GM12864 (cell line): ENCODE results near the gene B3GAT1.

Experiments used
- DNase-seq: peaks from one replicate; pipeline ENCODE4 v3.0.0-alpha.2; 2011; ENCODE audit warnings: low read depth
- H3K4me3 ChIP-seq: 2 replicates; pipeline ENCODE4 v1.5.1; 2011; ENCODE audit warnings: mild to moderate bottlenecking, low read depth, low read length, control low read depth
- TF ChIP-seq, protein P1 (sequence below): IDR thresholded peaks from 2 replicates; pipeline ENCODE4 v1.5.1; 2011; ENCODE audit warnings: low read depth, mild to moderate bottlenecking, moderate library complexity, low read length, control low read depth, inconsistent platforms; ENCODE audit errors: missing control alignments

Gene B3GAT1

DNA sequence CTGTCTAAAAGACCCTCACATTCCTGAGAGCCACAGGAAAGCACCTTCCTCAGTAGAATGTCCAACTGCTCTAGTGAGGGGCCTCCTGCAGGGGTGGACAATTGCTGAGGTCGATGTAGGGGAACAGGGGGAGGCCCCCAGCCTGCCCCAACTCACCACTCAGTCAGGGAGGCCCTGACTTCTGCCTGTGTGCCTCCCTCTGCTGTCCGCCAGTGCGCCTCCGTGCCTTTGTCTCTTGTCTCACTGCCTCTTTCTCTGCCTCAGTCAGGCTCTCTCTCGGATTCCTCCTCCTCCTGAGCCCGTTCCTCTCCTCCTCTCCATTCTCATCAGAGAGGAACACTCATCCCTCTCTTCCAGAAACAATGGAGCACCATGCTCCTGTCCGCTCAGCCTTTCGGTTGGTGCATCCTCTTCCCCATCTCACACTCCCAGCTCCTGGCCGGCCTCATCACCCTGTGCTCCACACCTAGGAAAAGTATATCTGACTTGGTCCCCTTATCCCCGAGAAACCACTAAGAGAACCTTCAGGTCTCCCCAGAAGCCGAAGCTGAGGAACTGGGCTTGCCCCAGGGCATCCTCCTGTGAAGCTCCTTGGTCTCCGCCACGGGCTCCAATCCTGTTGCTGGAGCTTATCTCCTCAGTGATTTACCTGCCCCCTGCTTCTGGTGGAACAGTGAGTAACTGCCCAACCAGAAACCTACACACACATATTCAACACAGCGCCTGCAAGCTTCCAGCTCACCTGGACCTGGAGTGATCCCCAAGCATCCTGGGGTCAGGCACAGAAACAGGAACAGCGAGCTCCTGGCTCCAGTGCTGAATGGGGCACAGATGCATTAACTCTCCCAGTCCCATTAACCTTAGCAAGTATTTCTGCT, 2.3 kb downstream of the B3GAT1 start:
- TF ChIP-seq, protein P1, sequence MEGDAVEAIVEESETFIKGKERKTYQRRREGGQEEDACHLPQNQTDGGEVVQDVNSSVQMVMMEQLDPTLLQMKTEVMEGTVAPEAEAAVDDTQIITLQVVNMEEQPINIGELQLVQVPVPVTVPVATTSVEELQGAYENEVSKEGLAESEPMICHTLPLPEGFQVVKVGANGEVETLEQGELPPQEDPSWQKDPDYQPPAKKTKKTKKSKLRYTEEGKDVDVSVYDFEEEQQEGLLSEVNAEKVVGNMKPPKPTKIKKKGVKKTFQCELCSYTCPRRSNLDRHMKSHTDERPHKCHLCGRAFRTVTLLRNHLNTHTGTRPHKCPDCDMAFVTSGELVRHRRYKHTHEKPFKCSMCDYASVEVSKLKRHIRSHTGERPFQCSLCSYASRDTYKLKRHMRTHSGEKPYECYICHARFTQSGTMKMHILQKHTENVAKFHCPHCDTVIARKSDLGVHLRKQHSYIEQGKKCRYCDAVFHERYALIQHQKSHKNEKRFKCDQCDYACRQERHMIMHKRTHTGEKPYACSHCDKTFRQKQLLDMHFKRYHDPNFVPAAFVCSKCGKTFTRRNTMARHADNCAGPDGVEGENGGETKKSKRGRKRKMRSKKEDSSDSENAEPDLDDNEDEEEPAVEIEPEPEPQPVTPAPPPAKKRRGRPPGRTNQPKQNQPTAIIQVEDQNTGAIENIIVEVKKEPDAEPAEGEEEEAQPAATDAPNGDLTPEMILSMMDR, result no peak

DNA sequence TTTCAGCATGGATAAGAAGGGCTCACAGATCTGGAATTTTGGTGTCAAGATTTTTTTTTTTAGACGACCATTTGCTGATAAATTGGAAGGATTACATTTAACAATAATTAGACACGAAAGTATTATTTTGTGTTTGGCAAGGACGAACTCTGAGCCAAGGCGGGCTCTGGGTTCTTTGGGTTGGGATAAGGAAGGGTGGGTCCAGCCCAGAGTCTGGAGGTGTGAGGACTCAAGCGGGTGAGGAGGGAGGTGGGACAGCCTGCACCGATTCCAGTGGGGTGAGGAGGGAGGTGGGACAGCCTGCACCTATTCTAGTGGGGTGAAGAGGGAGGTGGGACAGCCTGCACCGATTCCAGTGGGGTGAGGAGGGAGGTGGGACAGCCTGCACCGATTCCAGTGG, 4.1 kb downstream of the B3GAT1 start:
- TF ChIP-seq, protein P1, result no peak
- DNase-seq, result no peak
- H3K4me3 ChIP-seq, result no peak overlapping the region

More for the DNA sequence above, 2.3 kb downstream of the B3GAT1 start:
- no peak overlapping the region for H3K4me3 ChIP-seq
- no peak for DNase-seq

DNA sequence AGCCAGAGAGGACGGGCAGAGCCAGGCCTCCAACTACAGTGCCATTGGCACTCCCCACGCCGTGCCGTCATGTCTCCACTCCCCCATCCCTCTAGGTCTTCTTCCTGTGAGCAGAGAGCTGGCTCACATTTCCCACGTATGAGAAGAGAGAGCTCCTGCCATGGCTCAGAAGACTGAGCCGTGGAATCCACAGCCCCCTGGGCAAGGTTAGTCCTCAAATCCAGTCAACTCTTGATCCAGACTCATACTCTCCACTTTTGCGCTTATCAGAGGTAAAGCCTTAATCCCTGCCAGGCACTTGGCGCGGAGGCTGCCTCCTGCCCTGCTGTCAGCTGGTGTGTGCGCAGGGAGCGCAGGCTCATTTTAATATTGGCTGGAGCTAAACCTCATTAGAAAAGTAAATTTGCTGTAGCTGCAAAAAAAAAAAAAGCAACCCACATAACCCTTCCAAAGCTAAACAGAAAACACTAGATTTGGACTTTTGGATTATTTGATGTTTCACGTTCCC, 4.7 kb downstream of the B3GAT1 start:
- DNase-seq, result no peak
- no peak overlapping the region for H3K4me3 ChIP-seq
- TF ChIP-seq, protein P1, result no peak

DNA sequence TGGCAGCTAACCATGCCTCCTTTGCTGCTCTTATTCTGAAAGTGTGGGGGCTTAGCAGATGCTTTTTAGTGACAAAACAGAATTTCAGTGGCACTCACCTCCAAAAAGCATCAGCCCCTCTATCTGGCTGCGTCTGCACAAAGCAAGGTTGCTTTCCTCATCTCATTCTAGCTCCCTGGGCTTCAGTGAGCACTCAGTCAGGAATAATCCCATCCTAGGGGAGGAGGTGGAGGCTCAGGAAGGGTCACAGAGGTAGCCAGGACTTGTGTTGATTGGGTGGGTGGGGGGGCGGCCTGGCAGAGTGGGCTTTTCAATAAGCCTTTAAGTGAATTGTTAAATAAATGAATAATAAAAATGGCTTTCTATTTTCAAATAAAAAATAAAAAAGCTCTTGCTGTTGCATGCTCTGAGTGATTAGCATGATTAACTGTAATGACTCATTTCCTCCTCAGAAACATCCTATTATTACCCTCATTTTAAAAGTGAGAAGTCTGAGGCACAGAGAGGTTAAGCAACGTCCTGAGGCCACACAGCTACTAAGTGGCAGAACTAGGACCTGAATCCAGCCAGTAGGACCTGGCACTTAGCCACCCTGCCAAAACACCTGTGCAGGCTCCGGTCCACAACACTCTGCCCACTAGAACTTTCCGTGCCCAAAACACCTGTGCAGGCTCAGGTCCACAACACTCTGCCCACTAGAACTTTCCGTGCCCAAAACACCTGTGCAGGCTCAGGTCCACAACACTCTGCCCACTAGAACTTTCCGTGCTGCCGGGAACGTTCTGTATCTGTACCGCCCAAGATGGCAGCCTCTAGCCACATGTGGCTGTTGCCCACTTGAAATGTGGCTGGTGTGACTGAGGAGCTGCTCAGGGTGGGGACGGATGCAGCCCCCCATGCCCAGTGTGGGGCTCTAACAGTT, 5.5 kb downstream of the B3GAT1 start:
- TF ChIP-seq, protein P1, result no peak

DNA sequence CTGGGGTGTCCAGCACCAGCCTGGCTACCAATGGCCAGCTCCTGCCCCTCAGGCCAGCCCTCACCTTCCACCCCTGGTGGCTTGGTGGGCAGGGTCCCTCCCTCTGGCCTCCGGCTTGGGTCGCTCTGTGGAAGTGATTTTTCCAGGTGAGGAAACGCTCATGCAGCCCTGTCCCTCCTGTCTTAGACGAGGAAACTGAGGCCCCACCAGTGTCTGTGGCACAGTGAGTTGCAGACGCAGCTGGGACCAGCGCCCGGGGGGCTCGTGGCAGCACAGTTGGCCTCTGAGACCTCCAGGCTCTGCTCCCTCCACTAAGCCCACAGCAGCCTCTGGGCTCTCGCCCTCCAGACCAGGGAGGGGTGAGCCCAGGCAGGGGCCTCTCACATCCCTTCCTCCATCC, 6.2 kb downstream of the B3GAT1 start:
- no peak overlapping the region for H3K4me3 ChIP-seq
- TF ChIP-seq, protein P1, result no peak
- no peak for DNase-seq

More for the DNA sequence above, 5.5 kb downstream of the B3GAT1 start:
- no peak overlapping the region for H3K4me3 ChIP-seq
- DNase-seq, result no peak

DNA sequence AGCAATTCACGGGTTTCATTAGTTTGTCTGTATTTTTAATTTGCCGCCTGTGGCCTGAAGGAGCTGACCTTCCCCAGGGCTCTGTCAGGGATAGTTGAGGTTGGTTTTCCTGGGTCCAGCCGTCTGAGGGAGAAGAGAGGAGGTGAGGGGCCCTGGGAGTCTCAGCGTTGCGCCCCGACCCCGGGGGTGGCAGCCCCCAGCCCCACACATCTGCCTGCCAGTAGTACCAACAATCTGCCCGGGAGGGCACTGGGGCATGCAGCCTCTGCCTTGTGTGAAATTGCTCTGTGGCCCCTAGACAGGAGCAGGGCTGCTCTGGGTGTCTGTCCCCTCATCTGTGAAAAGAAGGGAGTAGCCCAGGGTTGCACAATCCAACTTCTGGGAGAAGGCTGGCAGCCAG, 6.6 kb downstream of the B3GAT1 start:
- no peak overlapping the region for H3K4me3 ChIP-seq
- DNase-seq, result no peak
- TF ChIP-seq, protein P1, result no peak
